Measurements from ENCODE around the gene KPNA4. TPM values are rescaled to one million over a fixed set of nuclear protein-coding genes. Genes with fewer than 3 reads are reported as not detected.

Gene KPNA4
- total RNA-seq, 1 experiment from 2014 or later = 76.7 TPM

- Histone ChIP-seq H3K79me1 (ENCODE audit: insufficient read depth, low read depth, low read length, poor library complexity, severe bottlenecking) (no peaks in the 10 kb centered on the region), H3K27ac (ENCODE audit: insufficient read length, low read depth, low read length) (no peak overlapping the region), H4K91ac (ENCODE audit: insufficient read length, low read depth, low read length) (no peak overlapping the region), H4K8ac (replicated peaks; ENCODE audit: insufficient read length, low read depth, low read length) (no peak overlapping the region), H2BK20ac (ENCODE audit: low read depth, low read length, poor library complexity, severe bottlenecking) (no peak overlapping the region), H2AK5ac (ENCODE audit: insufficient read length, low read length) (no peak overlapping the region), H3K18ac (ENCODE audit: insufficient read length, low read depth, low read length) (no peak overlapping the region), H2BK12ac (ENCODE audit: insufficient read length, low read depth, low read length) (no peak overlapping the region), H2BK120ac (ENCODE audit: low read depth, low read length, poor library complexity, severe bottlenecking) (no peak overlapping the region), H3K23ac (ENCODE audit: insufficient read length, low read depth, low read length) (no peak overlapping the region), H2BK15ac (ENCODE audit: low read depth, low read length) (no peak overlapping the region), H4K5ac (ENCODE audit: insufficient read length, low read depth, low read length) (no peak overlapping the region), H3K56ac (ENCODE audit: insufficient read length, low read depth, low read length) (no peak overlapping the region), H4K20me1 (ENCODE audit: control insufficient read depth, insufficient read depth, insufficient read length) (no peaks in the 10 kb centered on the region), H3K4me1 (ENCODE audit: insufficient read depth, low read length) (no peaks in the 10 kb centered on the region), H3K9me3 (ENCODE audit: control insufficient read depth, low read depth, low read length) (no peaks in the 10 kb centered on the region), H3K4me2 (ENCODE audit: insufficient read depth, insufficient read length, low read length) (no peak overlapping the region), H3K23me2 (ENCODE audit: insufficient read length, low read depth, low read length, poor library complexity, severe bottlenecking) (no peaks in the 10 kb centered on the region), H2BK5ac (ENCODE audit: insufficient read length, low read length) (no peak overlapping the region), H3K79me2 (ENCODE audit: insufficient read depth, low read length) (no peaks in the 10 kb centered on the region), H3K9ac (ENCODE audit: extremely low read depth, insufficient read length, low read length) (no peak overlapping the region), H3K27me3 (ENCODE audit: insufficient read depth, low read length) (no peaks in the 10 kb centered on the region), H2AFZ (ENCODE audit: low read length) (no peak overlapping the region), H3K4ac (ENCODE audit: low read depth, low read length) (no peak overlapping the region), H3K14ac (ENCODE audit: insufficient read depth, low read length) (no peak overlapping the region), H3T11ph (ENCODE audit: low read length) (no peak overlapping the region)
- H3K27me3 Mint-ChIP-seq (ENCODE audit: low read depth) = peaks cover 26% of the 10 kb centered on the region
- no peak overlapping the region for H3K4me3 Mint-ChIP-seq
- DNase-seq = no peak
- peaks cover 0 to 17% of the 10 kb centered on the region in 2 experiments; a peak in 3 of 5 replicates for H3K9me3 Mint-ChIP-seq
- WGBS (ENCODE audit: extremely low coverage, insufficient read length, low lambda C conversion rate) = no CpG with 5 or more reads among the region's 2 CpGs
- TF ChIP-seq CTCF (conservative IDR thresholded peaks at IDR 0.05) = no peak
- H3K36me3 Mint-ChIP-seq (ENCODE audit: insufficient read depth in 1 of 3, low read depth in 3 of 3) = peaks cover 0 to 2% (median 0%) of the 10 kb centered on the region in 3 experiments; a peak in 3 of 7 replicates
- H3K4me1 Mint-ChIP-seq = peaks cover 4 to 5% of the 10 kb centered on the region in 2 experiments; a peak in 2 of 4 replicates
- H3K27ac Mint-ChIP-seq = no peak overlapping the region
Observed at GRCh38 chr3:160464321-160464720, 101.0 kb downstream of the KPNA4 start.
